Myocyte (in vitro differentiated cells): ENCODE measurements around the gene KCTD18. TPM values are rescaled to one million over a fixed set of nuclear protein-coding genes. Genes with fewer than 3 reads are reported as not detected.

Source experiments
- DNase-seq: peaks from one replicate; pipeline ENCODE4 v3.0.0-alpha.2; 2012; ENCODE audit warnings: low read depth
- total RNA-seq: library from RNA; depleted of rRNA; stranded (reverse); fragments of >200 nt; gene quantifications from 2 replicates; pipeline ENCODE4 v1.2.3, GENCODE V29; 2014

The KCTD18 gene
- total RNA-seq, 1 donor from 2014 or later = 20.1 TPM

DNA sequence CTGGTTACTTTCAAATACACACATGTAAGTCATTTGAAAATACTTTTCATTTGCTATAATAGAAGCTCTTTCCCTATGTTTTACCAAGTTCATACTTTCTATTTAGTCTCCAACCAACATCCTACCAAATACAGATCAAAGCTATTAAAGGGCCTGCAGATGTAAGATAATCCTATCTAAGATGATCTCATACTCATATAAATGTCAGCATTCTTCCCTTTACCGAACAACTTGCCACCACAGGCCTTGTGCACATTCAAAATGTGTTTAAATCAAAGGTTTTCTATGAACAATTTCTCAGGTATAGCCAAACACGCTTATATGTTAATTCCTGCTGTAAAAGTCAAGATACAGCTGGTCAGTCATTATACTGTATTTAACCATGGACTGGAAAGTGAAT is 23.3 kb downstream of the KCTD18 start:
- DNase-seq = no peak

DNA sequence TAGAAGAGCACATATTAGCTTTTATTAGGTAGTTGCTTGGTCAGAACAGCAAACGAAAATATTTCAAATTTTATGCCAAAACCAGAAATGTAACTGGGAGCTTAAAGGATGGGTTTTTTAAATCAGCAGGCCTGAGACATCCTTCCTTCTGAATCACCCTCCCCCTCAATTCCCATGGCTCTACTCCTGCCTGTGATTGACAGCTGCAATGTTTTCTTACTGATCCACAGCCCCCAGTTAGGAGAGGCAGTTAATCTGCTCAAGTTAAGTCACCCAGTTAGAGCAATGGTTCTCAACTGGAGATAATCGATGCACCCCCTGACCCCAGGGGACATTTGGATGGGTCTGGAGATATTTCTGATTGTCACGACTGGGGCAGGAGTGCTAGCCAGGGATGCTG is 24.9 kb downstream of the KCTD18 start:
- DNase-seq = no peak

DNA sequence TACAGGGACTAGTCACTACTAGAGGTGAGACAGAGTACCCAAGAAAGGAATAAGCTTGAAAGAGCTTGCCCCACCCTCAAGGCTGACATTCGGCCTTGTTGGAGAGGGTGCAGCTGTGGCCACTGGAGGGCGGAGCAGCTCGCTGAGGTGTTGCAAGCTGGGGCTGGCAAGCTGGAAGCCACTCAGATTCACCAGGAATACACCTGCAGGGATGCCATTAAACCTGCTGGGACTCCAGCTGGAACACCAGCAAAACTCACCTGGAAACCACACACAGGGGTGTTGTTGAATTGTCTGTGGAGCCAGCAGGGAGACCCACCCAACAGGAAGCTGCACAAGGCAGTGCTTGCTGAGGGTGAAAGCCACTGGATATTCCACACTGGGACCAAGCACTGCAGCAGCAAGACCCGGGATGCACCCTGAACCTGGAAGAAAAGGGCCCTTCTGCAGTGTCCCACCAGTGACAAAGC is 26.1 kb downstream of the KCTD18 start:
- no peak for DNase-seq

DNA sequence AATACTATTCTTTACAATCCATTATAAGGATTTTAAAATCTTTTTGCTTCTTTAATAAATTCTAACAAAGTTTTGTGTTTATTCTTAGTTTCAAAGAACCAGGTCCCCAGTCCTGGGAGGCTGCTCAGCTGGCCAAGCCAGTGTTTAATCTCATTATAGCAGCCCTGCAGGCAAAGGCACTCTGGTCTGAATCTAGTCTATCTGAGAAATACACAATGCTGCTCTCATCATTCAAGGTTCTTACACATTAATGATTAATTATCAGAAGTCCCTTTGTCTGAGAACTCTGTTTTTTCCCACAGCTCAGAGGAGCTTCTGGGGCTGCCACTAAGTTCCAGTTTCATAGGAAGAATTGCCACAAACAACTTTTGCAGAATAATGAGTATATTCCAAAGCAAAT is 27.7 kb downstream of the KCTD18 start:
- DNase-seq = no peak

DNA sequence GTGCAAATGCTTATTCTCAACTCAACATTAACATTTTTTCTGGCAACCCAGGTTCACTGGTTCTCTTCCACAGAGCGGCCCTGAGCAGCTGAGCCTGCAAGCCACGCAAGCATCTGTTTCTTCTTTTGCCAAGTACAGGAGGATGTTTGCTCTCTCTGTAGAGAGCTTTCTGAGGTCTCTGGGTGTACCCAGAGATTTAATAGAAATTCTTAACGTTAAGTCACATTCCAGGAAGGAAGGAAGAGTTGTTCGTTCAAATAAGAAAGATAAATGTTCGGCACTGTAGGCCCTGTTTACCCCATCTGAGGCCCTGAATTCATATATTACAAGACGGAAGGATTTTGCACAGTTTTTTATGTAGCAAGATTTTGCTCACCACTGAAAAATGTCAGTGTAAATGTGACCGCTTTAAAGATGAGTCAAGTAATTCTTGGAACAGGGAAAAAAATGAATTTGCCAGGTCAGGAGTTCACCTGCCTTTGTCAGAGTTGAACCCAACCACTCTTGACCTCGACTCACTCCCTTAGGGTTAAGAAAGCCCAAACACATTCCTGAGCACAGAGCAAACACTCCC is 30.1 kb downstream of the KCTD18 start:
- peak; percentile 51 for DNase-seq

DNA sequence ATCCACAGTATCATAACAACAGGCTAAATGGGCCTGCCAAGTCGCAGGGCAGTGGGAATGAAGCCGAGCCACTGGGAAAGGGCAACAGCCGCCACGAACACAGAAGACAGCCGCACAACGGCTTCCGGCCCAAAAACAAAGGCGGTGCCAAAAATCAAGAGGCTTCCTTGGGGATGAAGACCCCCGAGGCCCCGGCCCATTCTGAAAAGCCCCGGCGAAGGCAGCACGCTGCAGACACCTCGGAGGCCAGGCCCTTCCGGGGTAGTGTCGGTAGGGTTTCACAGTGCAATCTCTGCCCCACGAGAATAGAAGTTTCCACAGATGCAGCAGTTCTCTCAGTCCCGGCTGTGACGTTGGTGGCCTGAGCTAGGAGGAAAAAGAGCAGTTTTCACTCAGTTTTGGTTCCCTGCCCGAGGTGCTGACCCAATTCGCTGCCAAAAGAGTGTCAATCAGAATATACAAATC is 32.2 kb downstream of the KCTD18 start:
- no peak for DNase-seq

DNA sequence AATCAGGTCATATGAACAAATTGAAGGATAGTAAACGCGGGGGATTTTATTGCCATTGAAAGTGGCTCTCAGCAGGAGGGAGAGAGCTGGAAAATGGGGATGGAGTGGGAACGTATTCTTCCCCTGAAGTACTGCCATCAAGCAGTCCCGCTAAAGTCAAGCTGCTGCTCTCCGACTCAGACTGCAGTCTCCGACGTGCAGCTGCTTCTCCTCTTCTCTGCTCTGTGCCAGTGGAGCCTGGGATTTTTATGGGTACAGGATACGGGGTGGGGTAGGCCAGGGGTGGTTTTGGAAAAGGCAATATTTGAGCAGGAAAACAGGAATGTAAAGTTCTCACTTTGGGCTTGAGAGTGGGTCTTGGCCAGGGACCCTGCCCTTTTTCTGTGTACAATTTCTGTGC is 33.0 kb downstream of the KCTD18 start:
- peak; percentile 55 for DNase-seq

DNA sequence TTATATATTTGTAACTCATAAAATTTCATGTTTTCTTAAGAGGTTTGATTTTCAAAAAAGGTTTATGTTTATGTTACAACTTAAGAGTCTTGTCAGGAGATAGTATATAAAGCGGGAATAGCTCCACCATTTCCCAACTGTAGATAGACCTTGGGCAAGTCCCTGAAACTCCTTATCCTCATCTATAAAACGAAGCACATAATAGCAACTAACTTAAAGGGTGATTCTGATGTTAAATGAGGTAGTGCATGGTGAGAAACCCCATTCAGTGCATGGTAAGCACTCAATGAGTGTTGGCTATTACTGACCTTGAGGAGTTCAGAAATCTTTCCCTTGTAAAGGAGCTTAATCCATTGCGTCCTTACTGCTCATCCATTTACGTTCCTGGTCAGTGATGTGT is 34.1 kb downstream of the KCTD18 start:
- DNase-seq = no peak

DNA sequence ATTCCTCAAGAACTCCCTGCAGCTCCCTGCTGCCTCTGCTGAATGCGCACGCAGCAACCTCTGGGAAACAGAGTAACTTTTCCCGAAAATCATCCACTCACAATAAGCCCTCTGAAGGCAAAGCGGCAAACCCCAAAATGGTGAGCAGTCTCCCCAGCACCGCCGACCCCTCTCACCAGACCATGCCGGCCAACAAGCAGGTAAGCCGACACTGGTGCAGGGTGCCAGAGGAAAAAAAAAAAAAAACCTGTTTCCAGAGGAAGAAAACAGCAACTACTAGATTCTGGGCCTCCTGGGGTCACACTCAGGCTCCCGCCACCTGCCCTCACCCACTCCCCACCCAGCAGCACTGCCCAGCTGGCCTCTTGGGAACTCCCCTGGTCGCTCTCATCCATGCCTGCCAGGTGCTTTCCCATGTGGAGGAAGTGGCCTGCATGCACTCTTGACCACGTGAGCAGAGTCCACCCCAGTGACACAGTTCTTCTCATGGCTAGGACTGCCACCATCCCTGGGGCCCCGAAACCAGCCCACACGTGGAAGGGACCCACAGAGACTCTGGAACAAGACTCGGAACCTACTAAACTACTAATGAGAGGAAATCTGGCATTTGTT is 36.9 kb downstream of the KCTD18 start:
- DNase-seq = no peak

DNA sequence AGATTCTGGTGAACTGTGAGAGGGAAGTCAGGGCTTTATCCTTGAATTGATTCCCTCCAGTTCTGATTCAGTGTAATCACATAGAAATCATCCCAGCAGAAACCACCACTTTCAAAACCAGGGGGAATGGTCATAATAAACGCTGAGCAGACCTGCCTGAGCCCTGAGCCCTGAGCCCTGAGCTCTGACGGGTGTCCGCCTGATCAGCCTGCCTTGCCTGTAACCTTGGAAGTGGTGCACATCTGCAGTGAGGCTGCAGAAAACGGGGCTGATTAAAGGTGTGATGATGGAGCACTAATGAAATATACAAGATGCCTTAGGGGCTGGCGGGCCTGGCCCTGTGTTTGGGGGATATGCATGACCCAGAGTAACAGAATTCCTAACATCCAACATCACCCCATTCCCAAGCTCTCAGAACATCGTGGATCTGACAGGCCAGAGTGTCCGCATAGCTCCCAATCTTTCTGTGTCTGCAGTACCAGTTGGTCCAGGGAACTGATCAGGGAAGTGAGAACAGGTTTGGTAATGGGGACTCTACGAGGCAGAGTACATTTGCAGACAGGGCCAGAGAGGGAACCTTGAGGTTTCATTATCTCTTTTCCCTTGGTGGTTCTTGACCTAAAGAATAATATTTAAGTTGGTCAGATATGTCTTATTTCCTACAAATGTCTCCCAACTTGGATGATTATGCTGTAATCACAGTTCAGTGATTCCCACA is 37.8 kb downstream of the KCTD18 start:
- no peak for DNase-seq

DNA sequence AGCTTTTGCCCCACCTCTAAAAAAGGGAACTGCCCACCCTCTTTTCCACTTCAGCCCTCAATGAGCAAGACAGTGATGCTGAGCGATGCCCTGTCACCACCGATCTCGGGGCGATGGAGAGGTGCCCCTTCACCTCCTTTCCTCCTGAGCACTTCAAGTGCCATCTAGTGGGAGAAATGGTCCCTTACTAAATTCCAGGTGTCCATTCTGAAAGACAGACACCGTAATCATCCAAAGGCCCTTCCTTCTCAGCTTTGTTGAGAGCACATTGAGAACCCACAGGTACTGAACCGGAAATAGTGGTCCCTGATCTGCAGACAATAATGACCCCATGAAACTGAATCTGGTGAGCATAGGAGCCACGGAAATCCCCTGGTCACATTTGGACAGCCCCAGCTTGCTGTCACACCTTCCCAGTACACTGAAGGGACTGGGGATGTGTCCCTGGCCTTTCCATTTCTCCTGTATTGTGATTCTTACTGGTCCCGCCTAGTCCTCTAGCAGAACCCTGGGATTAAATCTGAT is 38.5 kb downstream of the KCTD18 start:
- no peak for DNase-seq

DNA sequence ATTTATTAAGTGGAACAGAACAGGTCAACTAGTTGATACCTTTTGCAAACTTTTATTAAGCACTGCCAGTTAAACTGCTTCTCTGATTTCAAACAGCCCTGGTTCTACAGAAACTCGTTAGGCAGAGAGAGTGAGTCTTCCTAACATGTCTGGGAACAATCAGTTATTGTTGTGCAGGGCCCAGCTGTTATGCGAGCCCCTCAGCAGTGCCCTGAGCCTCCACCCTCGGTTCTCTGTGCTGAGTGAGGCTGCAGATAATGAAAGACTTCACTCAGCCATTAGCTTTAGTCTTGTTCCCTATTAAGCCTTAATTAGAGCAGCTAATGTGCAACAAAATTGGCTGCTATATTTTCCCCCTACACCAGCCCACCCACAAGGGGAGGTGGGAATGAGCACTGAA is 39.6 kb downstream of the KCTD18 start:
- DNase-seq = no peak

DNA sequence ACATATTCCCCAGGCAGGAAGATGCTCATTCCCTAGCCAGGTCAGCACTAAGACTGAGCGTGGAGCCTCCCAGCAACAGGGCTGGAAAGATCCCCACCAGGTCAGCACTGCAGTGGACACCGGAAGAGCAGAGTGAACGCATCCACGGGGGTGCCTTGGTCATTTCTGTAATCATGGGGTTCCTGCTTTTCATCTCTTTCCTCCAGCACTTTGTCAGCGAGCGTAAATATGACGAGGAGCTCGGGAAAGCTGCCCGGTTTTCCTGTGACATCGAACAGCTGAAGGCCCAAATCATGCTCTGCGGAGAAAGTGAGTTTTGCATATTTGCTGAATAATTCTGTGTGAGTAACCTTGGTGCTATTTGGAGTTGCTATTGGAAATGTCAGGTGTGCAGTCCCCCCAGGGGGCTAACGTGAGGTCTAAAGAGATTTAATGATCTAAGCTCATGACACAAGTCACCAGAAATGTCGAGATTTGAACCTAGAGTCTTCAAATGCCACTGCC is 40.1 kb downstream of the KCTD18 start:
- DNase-seq = peak; percentile 62

DNA sequence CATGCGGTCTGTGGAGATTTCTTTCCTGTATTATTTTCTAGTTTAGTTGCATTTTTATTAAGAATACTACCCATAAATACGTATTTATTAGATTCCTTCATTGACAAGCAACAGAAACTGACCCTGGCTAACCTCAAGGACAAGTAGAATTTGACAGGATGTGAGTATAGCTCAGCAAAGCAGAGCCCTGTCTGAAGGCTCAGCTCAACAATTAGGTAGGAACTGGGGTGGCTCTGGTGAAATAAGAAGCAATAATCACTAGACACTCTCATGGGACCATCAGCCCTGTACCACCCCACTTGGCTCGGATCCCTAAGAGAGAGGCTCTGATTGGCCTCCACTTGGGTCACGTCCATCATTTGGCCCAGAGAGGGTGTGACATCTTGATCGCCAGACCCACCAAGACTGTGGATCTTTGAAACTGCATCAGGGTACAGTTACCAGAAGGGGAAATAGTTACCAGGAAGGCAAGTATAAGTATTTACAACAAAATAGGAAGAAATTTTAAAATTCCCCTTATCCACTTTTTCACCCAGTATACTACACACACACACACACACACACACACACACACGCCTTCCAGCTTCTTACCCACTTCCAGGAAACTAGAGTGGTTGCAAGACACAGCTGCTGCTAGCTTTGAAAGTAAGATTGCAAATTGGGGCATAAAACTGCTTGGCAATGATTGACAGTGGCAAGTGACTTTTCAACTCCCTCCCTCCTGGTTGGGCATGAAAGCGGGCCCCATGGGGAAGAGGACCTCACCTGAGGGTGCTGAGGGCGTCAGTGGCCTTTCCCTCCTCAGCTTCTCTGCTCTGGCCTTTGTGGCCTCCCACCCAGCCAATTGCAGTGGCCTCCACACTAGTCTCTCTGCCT is 41.8 kb downstream of the KCTD18 start:
- DNase-seq = peak; percentile 78

DNA sequence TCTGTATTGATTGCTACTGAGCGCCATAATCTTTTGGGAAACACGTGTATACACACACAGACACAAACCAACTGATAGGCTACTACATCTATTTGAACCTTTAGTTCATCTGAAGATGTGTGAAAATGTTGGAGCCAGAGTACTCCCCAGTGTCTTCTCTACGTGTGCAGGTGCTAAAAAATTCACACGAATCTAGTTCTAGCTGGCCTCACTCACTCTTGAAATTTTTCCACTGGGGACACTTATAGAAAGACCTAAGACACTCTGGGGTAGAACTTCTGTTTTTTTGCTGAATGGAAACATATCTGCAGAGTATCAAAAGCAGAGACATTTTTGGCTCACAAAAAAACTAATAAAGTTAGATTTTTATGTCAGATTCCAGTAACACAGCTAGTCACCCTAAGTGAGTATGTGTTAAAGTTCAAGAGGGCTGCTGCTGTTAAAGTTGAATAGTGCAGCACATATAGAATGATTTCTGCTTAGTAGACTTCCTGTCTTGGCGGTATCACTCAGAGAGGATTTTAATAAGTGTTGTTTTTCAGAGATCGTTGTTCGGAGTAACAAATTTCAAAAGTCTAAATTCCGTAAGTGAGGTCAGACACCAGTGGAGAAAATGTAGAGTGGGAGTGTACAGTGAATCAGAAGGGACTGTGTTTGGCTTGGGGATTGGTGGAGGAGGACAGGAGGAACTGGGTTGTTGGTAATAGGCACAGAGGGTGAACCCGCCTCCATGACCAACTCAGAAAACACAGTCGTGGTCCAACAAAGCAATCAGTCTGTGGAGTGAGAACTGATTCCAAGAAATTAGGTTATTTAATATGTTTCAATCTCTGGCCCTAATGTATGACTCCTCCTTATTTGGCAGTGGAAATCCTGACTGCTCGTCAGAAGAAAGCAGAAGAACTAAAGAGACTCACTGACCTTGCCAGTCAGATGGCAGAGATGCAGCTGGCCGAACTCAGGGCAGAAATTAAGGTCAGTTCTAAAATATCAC is 43.1 kb downstream of the KCTD18 start:
- DNase-seq = no peak

DNA sequence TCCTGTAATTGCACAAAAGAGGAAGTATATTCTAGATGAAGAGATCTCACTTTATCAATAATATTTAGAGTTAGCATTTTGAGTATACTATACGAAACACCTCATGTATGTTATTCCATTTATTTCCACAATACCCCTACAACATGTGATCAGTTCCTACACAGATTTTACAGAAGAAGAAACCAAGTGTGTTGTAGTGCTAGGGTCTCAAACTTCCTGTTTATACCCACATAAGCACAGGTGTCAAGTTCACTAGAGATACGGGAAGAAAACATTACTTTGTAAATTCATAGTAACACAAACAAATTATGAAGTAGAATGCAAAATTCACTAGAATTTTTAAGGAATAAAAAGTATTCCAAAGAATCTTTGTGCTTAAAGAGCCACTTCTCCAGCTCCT is 46.4 kb downstream of the KCTD18 start:
- no peak for DNase-seq

DNA sequence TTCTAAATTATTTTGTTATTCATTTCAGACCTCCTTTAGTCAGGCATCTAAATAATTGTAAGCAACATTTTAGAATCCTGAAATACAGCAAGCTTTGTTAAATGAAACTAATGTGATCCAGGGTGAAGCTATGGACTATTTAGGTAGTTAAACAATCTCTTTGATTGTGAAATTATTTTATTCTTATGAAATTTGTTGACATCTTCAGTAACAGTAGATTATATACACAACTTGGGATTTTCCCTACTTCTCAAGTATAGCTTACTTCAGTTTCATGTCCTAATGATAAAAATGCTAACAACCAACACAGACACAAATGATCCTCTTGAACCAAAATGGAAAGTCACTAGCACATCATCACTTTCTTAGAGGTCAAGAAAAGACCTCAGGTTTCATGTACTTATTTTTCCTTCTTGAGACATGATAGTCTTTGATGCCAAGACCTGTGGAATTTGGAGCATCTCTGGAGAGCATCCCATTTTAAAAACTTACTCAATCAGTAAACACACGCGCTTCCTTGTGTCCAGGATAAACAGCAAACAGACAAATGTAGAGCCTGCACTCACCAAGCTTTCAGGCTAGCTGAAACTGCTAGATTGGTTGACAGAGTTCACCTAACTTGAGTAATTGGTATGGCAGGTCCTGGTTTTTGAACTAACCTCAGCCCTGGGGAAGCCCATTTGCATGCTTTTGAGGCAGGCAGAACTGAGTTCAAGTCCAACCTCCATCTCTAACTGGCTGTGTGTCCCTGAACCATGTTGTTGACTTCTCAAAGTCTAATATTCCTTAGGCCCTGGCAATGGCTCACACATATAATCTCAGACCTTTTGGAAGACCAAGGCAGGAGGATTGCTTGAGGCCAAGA is 47.8 kb downstream of the KCTD18 start:
- no peak for DNase-seq

DNA sequence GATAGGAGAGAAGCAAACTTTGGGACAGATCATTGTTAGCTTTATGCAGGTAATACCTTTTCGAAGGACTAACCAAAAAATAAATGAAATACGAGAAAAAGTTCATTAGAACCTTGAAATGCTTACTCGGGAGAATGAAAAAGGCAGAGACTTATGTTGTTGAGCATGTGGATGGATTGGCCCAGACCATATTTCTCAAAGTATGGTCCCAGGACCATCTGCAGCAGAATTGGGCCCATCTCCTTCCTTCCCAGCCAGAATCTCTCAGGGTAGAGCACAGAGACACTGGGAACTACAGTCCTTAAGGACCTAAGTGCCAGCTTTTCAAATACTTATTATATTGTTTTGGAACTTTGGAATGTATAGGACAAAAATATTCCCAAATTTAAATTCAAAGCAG is 50.8 kb downstream of the KCTD18 start:
- DNase-seq = no peak

DNA sequence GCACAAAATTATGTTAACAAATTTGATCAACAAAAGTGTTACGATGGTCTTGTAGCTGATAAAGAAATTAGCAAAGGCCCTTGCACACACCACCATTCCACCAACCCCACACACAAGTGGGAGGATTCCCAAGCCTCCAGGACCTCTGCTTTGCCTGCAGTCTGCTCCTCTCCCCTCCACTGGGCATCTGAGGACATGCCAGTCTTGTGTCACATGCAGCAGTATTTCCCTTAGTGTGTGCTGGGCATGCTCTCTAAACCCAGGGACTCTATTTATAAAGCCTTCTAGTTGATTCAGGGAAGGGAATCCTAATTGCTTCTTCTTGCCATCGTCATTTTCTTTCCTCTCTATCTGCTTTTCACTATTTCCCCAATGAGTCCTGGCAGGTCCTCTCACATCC is 53.3 kb downstream of the KCTD18 start:
- peak; percentile 22 for DNase-seq
